ENCODE measurements around the gene FGGY.

- TF ChIP-seq ZNF174 (tag by site-specific recombination; IDR thresholded peaks at IDR 0.05) (no peak), CTCF (tag by site-specific recombination; IDR thresholded peaks at IDR 0.05) (no peak), PRDM10 (tag by site-specific recombination; IDR thresholded peaks at IDR 0.05) (no peak), ZNF792 (tag by site-specific recombination; IDR thresholded peaks at IDR 0.05) (no peak), ZNF677 (tag by site-specific recombination; IDR thresholded peaks at IDR 0.05) (no peak), ZNF366 (tag by site-specific recombination; conservative IDR thresholded peaks at IDR 0.05) (no peak), ZBTB10 (tag by site-specific recombination; IDR thresholded peaks at IDR 0.05) (no peak), ZNF184 (tag by site-specific recombination; IDR thresholded peaks at IDR 0.05) (no peak), ZNF121 (tag by site-specific recombination; IDR thresholded peaks at IDR 0.05) (no peak)
Observed at GRCh38 chr1:59504276-59504675, 207.4 kb downstream of the FGGY start.

Data from HEK293 (cell line).